WERI-Rb-1 (cell line): ENCODE data around the gene MPDU1.

ENCODE experiments used
- DNase-seq: peaks from one replicate; pipeline ENCODE4 v3.0.0-alpha.2; 2020
- H3K27ac ChIP-seq: fragments of 250-450 bp; sonication (Bioruptor Pico); 2 replicates; pipeline ENCODE4 v1.5.1; 2020; ENCODE audit warnings: mild to moderate bottlenecking, moderate library complexity
- H3K27me3 ChIP-seq: fragments of 250-450 bp; sonication (Bioruptor Pico); 2 replicates; pipeline ENCODE4 v1.5.1; 2021; ENCODE audit warnings: mild to moderate bottlenecking, low read depth, moderate library complexity; ENCODE audit not compliant: insufficient read depth, severe bottlenecking
- H3K36me3 ChIP-seq: fragments of 250-450 bp; sonication (Bioruptor Pico); 2 replicates; pipeline ENCODE4 v1.5.1; 2020; ENCODE audit warnings: mild to moderate bottlenecking, moderate library complexity
- H3K4me3 ChIP-seq: 2 replicates; pipeline ENCODE4 v1.5.1; 2011; ENCODE audit warnings: low read depth, mild to moderate bottlenecking, control low read depth, low read length
- H3K9me3 ChIP-seq: fragments of 250-450 bp; sonication (Bioruptor Pico); 2 replicates; pipeline ENCODE4 v1.5.1; 2021; ENCODE audit warnings: mild to moderate bottlenecking, moderate library complexity; ENCODE audit not compliant: severe bottlenecking
- TF ChIP-seq, protein P1 (sequence below): IDR thresholded peaks from 2 replicates; pipeline ENCODE4 v1.5.1; 2011; ENCODE audit warnings: low read depth, mild to moderate bottlenecking, control low read depth, inconsistent platforms, low read length

Gene MPDU1

GRCh38 chr17:7558544-7559319, 24.9 kb upstream of the MPDU1 start, which contains the start of gene TNFSF13:
TNFSF13 (plus strand) TSS chr17:7558750; CDS start chr17:7559040, 290 bp downstream.
- TF ChIP-seq, protein P1, sequence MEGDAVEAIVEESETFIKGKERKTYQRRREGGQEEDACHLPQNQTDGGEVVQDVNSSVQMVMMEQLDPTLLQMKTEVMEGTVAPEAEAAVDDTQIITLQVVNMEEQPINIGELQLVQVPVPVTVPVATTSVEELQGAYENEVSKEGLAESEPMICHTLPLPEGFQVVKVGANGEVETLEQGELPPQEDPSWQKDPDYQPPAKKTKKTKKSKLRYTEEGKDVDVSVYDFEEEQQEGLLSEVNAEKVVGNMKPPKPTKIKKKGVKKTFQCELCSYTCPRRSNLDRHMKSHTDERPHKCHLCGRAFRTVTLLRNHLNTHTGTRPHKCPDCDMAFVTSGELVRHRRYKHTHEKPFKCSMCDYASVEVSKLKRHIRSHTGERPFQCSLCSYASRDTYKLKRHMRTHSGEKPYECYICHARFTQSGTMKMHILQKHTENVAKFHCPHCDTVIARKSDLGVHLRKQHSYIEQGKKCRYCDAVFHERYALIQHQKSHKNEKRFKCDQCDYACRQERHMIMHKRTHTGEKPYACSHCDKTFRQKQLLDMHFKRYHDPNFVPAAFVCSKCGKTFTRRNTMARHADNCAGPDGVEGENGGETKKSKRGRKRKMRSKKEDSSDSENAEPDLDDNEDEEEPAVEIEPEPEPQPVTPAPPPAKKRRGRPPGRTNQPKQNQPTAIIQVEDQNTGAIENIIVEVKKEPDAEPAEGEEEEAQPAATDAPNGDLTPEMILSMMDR = no peak
- no peak within 1 kb of the TSS for H3K27ac ChIP-seq
- H3K27me3 ChIP-seq = no peaks in the 10 kb centered on the region
- H3K4me3 ChIP-seq = no peak within 1 kb of the TSS
- no peak for DNase-seq
- H3K9me3 ChIP-seq = no peaks in the 10 kb centered on the region
- peaks cover 15% of the 10 kb centered on the region for H3K36me3 ChIP-seq

DNA sequence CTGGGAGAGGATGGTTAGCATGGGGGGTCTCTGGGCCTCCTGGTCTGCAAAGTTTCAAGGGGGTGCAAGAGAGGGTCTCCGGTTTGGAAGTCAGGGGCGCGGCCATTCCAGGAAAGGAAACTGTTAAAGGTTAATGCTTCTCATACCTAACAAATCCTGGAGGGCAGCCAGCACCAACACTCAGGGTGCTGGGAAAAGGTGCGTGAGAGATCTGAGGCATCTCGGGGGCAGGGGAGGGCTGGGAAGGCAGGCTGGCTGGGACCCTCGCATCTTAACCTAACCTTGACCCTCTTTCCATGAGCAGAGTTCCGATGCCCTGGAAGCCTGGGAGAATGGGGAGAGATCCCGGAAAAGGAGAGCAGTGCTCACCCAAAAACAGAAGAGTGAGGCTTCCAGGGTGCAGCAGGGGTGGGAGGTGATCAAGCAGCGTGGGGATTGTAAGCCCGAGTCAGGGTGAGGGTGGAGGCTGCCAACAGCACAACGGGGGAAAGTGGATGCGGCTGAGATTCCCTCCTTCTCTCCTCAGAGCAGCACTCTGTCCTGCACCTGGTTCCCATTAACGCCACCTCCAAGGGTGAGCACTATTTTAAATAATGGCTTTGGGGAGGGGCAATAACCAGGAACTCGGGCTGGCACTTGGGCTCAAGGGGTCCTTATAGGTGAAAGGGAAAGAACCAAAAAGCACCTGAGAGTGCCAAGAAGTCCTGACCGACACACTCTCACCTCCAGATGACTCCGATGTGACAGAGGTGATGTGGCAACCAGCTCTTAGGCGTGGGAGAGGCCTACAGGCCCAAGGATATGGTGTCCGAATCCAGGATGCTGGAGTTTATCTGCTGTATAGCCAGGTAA, 24.1 kb upstream of the MPDU1 start:
- no peak overlapping the region for H3K4me3 ChIP-seq
- H3K9me3 ChIP-seq = no peaks in the 10 kb centered on the region
- peaks cover 22% of the 10 kb centered on the region for H3K36me3 ChIP-seq
- H3K27ac ChIP-seq = no peak overlapping the region
- no peaks in the 10 kb centered on the region for H3K27me3 ChIP-seq
- DNase-seq = no peak
- TF ChIP-seq, protein P1 = no peak

GRCh38 chr17:7560172-7561027, 23.3 kb upstream of the MPDU1 start:
- Histone ChIP-seq H3K4me3 (peak overlapping the region; percentile 65), H3K27me3 (no peaks in the 10 kb centered on the region), H3K36me3 (peaks cover 31% of the 10 kb centered on the region), H3K9me3 (no peaks in the 10 kb centered on the region), H3K27ac (peak overlapping the region; percentile 48)
- TF ChIP-seq, protein P1 = peak; percentile 76
- DNase-seq = peak; percentile 82

- TF ChIP-seq, protein P1 = peak; percentile 93
- Histone ChIP-seq H3K27me3 (no peaks in the 10 kb centered on the region), H3K36me3 (peaks cover 38% of the 10 kb centered on the region), H3K27ac (peak overlapping the region; percentile 95), H3K9me3 (no peaks in the 10 kb centered on the region), H3K4me3 (peak overlapping the region; percentile 65)
- peak; percentile 92 for DNase-seq
These were observed 22.6 kb upstream of the MPDU1 start for GRCh38 chr17:7561028-7561575.

DNA sequence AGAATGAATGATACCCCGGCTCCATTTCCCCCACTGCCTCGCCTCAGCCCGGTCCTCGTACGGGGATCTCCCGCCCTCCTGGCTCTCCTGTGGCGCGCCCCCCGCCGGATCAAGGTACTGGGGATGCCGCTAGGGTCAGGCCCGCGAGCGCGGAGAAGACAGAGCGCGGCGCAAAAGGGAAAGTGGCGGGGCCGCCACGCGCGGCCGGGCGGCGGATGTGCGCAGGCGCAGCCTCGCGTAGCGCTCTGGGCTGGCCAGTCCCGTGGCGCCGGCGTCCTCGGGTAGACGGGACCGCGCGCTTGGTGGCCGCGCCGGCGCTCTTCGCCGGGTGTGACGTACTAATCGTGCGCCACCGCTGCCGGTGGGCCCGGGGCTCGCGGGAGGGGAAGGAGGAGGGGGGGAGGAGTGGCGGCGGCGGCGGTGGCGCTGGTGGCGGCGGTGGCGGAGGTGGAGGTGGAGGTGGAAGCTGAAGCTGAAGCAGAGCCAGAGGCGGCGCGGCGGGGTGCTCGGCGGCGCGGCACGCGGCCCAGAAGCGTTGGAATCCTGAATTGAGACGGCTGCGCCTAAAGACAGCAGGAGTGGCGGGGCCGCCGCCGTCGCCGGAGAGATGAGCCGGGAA, 22.0 kb upstream of the MPDU1 start, which contains the start of gene SENP3:
TSS of gene SENP3 (plus strand) at position 331 of the 619 bp plus-strand sequence. CDS start 1,158 bp downstream, outside the sequence.
- DNase-seq = peak; percentile 88
- Histone ChIP-seq H3K27me3 (no peaks in the 10 kb centered on the region), H3K27ac (peak within 1 kb of the TSS; percentile 95), H3K36me3 (peaks cover 39% of the 10 kb centered on the region), H3K4me3 (peak within 1 kb of the TSS; percentile 65), H3K9me3 (no peaks in the 10 kb centered on the region)
- TF ChIP-seq, protein P1 = no peak
